GM12801 (cell line): Measurements from ENCODE around the gene SWAP70.

ENCODE experiments used
- CTCF ChIP-seq: IDR thresholded peaks from one replicate; pipeline ENCODE4 v1.5.1; 2011; ENCODE audit warnings: control low read depth; ENCODE audit not compliant: insufficient read length; ENCODE audit errors: extremely low read depth

The SWAP70 gene

GRCh38 chr11:9639099-9639498 is 24.8 kb upstream of the SWAP70 start:
- TF ChIP-seq CTCF: no peak

- TF ChIP-seq CTCF: no peak
Observed at GRCh38 chr11:9639985-9640384, 23.9 kb upstream of the SWAP70 start.

- no peak for TF ChIP-seq CTCF
Observed at GRCh38 chr11:9642894-9643293, 21.0 kb upstream of the SWAP70 start.

- no peak for TF ChIP-seq CTCF
Observed at GRCh38 chr11:9643751-9644150, 20.1 kb upstream of the SWAP70 start.

- TF ChIP-seq CTCF: no peak
Observed at GRCh38 chr11:9645881-9646280, 18.0 kb upstream of the SWAP70 start.

- TF ChIP-seq CTCF: no peak
Observed at GRCh38 chr11:9646324-9646723, 17.6 kb upstream of the SWAP70 start.

GRCh38 chr11:9651481-9651880 is 12.4 kb upstream of the SWAP70 start:
- TF ChIP-seq CTCF: no peak

GRCh38 chr11:9651899-9652748 is 11.8 kb upstream of the SWAP70 start:
- TF ChIP-seq CTCF: no peak
